ENCODE measurements around the gene MEIOC.
"Not testable (repeated sequence)": the region's sequence is repeated elsewhere in the genome, so short reads cannot be mapped to it uniquely, and the experiment has no call there.

The MEIOC gene

DNA sequence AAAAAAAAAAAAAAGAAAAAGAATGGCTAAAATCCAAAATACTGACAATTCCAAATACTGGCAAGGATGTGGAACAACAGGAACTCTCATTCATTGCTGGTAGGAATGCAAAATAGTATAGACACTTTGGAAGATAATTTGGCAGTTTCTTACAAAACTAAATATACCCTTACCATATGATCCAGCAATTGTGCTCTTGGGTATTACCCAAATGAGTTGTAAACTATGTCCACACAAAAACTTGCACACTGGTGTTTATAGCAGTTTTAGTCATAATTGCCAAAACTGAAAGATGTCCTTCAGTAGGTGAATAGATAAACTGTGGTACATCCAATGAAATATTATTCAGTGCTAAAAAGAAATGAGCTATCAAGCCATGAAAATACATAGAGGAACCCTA lies 8.5 kb upstream of the MEIOC start:
- DNase-seq (ENCODE audit: low read depth), result no peak

DNA sequence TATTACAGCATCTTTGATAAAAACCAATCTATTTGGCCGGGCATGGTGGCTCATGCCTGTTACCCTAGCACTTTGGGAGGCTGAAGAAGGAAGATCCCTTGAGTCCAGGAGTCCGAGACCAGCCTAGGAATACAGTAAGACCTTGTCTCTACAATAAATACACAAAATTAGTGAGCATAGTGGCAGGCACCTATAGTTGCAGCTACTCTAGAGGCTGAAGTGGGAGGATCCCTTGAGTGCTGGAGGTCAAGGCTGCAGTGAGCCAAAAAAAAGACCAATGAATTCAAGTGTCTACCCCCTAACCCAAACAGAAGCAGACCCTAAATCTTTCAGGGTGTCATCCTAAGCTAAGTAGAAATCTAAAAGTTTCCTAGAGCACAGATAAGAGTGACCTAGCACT lies 7.3 kb upstream of the MEIOC start:
- no peak for DNase-seq (ENCODE audit: low read depth)

GRCh38 chr17:44651228-44651627 lies 5.0 kb upstream of the MEIOC start:
- DNase-seq (ENCODE audit: low read depth), result no peak

DNA sequence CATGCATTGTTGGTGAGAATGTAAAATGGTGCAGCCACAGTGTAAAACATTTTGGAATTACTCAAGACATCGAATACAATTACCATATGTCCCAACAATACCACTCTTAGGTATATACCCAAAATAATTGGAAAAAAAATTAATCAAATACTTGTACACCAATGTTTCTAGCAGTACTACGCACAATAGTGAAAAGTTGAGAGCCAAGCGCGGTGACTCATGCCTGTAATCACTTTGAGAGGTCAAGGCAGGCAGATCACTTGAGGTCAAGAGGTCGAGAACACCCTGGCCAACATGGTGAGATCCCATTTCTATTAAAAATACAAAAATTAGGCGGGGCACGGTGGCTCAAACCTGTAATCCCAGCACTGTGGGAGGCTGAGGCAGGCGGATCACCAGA lies 3.5 kb upstream of the MEIOC start:
- no peak for DNase-seq (ENCODE audit: low read depth)

DNA sequence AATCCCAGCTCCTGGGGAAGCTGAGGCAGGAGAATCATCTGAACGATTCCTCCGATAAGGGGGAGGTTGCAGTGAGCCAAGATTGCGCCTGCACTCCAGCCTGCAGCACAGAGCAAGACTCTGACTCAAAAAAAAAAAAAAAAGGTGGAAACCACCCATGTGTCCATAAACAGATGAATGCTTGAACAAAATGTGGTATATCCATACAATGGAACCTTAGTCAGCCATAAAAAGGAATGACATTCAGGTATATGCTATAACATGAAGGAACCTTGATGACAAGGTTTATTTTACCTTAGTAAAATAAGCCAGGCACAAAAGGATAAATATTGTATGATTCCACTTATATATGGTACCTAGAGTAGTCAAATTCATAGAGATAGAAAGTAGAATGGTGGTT lies 2.9 kb upstream of the MEIOC start:
- no peak for DNase-seq (ENCODE audit: low read depth)

DNA sequence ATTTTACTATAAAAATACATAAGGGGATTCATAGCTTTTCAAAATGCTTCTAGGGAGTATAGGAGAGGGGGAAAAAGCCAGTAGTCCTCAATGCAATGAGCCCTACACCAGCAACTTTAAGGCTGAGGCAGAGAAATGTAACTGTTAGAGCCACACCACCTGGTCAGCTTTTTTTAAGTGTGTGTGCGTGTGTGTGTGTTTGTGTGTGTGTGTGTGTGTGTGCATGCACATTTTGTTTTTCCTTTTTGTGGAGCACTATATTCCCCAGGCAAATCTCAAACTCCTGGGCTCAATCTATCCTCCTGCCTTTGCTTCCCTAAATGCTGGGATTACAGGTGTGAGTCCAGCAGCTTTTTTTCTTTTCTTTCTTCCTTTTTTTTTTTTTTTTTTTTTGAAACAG lies 2.3 kb upstream of the MEIOC start:
- no peak for DNase-seq (ENCODE audit: low read depth)

DNA sequence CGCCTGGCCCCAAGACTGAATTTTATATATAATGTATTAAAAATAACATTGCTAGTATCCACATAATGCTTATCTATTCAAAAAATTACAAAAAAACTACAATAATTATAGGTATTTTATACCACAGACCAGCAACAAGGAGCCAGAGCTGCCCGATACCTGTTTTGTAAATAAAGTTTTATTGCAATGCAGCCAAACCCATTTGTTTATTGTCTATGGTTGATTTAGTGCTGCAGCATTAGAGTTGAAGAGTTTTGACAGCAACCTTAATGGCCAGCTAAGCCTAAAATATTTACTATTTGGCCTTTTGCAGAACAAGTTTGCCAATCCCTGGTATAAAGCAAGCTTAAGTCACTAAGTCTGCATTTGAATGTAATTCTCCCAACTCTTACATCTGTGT lies 5.6 kb downstream of the MEIOC start:
- DNase-seq (ENCODE audit: low read depth), result no peak

DNA sequence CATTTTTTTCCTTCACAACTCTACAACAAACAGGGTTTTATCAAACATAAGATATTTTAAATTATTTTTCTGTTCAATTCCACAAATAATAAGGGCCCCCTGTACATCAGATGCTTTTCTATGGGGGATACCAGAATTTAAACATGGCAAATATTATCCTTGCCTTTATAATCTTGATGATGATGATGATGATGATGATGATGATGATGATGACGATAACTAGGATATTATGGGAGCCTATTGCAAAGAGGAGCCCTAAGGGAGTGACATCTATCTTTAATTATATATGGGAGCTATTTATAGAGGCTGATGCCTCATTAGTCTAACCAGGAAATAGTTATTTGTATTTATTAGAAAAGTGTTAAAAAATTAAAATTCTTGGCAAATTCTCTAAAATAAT lies 6.8 kb downstream of the MEIOC start:
- DNase-seq (ENCODE audit: low read depth), result no peak

GRCh38 chr17:44664867-44665266 lies 8.6 kb downstream of the MEIOC start:
- DNase-seq (ENCODE audit: low read depth), result no peak

DNA sequence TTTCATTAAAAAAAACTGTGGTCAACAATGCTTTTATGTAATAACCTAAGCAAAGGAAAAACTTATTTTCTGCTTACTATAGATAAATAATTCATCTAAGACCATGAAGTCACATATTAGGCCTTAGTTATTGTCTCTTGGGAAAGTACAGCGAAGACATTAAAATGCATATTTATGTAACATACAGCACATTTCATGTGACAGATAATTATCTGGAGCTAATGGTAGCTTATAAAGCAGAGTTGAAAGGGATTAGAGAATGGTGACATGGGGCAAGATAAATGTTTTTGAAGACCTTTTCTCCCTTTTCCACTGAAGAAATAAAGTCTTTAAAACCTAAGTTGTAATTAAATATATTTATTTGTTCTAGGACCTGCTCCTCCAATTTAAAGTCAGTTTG lies 9.7 kb downstream of the MEIOC start:
- no peak for DNase-seq (ENCODE audit: low read depth)

GRCh38 chr17:44672479-44673093 lies 16.3 kb downstream of the MEIOC start:
- DNase-seq (ENCODE audit: low read depth), result no peak

DNA sequence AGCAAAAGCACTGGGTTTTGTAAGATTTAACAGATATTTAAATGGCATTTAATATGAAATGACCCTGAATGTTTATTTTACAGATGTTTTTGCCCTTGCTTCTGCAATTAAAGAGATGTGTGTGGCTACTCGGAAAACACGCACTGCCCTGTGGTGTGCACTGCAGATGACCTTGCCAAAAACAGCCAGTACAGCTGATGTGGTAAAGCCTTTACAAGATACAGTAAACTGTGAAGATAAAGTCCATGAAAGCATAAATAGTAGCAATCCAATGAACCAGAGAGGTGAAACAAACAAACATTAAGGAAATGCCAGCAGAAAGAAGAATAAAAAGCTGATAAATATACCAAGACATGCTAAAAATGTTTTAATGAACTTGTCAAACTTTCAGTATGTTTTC lies 17.6 kb downstream of the MEIOC start:
- no peak for DNase-seq (ENCODE audit: low read depth)

GRCh38 chr17:44677136-44677535 lies 20.9 kb downstream of the MEIOC start:
- no peak for DNase-seq (ENCODE audit: low read depth)

DNA sequence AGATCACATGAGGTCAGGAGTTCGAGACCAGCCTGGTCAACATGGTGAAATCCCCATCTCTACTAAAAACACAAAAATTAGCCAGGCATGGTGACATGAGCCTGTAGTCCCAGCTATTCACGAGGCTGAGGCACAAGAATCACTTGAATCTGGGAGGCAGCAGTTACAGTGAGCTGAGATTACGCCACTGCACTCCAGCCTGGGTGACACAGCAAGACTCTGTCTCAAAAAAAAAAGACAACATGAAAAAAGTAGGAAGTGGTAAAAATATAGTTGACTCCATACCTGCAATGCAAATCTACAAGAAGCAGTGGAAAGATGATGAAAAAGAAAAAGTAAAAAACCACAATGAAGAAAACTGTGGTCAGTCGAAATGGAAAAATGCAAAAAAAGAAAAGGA lies 27.0 kb downstream of the MEIOC start:
- DNase-seq (ENCODE audit: low read depth), result not testable (repeated sequence)

DNA sequence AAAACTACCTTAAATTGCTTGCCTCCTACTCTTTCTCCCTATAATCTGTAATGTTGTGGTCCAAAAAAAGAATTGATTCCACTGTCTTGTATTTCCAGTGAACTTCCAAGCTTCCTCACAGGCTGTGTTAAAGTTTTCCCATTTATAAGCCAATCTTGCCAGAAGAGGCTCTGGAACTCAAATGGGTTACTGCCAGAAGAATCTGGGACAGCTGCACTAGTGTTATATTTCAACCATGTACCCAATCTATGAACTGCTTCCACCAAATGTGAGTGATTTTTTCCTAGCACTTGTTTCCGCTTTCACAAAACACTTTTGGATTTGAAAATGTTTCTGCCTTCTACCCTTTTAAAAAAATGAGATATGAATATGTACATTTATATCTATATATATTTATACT lies 31.5 kb downstream of the MEIOC start:
- no peak for DNase-seq (ENCODE audit: low read depth)

DNA sequence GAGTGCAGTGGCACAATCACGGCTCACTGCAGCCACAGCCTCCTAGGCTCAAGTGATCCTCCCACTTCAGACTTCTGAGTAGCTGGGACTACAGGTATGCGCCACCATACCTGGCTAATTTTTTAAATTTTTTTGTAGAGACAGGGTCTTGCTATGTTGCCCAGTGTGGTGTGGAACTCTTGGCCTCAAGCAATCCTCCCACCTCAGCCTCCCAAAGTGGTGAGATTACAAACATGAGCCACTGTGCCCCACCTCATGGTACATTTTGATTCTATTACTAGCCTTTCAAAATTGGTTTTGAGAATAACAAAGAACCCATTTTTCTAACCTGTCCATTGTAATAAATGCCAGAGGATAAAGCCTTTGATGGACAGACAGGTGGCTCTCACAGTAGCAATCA lies 31.9 kb downstream of the MEIOC start:
- DNase-seq (ENCODE audit: low read depth), result no peak

DNA sequence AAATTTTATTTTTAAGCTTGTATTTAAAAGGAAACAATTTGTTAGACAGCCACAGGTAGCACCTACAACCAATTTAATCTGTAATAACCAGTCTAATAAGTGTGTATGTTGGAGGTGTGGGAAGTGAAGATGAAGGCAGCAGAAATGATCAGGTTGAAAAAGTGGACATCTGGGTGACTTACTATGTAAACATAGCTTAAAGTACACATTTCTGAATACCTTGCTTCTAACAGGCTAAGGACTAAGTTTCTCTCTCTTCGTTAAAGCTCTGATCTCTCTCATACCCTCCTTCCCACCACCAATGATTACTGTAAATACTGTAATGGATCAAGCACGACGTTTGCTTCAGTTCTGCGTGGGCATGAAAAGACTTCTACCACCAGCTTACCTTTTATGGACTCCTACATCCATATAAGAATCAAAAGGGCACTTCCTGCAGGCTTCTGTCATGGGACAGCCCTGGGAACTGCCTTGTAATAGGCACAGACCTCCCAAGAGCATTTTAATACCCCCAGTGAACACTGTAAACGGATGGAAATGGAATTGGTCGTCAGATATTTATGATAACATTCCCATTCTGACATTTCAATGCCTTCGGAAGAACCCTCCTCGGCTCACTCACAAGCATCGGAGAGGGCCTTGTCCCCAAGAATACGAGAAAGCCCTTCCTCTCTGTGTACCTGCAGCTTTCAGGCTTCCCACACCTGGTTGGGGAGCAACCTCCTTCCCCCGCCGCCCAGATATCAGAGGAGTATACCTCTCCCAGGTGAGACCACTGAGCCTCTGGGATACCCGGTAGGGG lies 32.6 kb downstream of the MEIOC start:
- DNase-seq (ENCODE audit: low read depth), result no peak

DNA sequence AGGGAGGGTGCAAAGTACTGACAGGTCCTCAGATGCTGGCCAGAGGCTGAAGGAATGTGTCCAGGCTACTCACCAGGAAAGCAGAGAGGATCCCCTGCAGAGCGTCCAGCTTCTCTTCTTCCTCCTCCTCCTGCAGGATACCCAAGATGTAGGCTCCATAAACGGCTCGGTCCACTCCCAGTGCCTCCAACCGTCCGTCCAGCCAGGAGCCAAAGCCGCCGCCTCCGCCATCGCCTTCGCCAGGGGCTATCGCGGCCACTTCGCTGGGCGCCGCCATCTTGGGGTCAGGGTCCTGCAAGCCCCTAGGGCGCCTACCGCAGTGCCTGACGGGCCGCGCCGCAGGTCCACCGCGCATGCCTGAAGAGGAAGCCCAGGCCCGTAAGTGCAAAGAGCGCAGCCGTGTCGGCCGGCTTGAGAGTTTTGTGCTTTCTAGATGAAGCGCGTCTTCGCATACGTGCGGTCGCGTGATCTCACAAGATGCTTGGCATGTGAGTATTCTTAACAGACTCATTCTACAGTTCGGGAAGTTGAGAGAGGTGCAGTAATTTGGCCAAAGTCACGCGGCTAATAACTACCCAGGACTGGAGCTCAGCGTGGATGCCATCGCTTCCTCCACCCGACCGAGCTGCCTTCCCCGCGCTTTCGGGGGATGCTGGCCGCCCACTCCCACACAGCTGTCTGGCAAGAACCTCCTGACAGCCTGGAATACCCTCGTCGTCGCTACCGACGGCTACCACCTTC lies 33.4 kb downstream of the MEIOC start, which contains the start of gene CCDC43:
Gene CCDC43 (minus strand): TSS at position 300 of the 741 bp plus-strand sequence. CDS start 23 bp downstream, at position 277.
- DNase-seq (ENCODE audit: low read depth), result peak; percentile 86

DNA sequence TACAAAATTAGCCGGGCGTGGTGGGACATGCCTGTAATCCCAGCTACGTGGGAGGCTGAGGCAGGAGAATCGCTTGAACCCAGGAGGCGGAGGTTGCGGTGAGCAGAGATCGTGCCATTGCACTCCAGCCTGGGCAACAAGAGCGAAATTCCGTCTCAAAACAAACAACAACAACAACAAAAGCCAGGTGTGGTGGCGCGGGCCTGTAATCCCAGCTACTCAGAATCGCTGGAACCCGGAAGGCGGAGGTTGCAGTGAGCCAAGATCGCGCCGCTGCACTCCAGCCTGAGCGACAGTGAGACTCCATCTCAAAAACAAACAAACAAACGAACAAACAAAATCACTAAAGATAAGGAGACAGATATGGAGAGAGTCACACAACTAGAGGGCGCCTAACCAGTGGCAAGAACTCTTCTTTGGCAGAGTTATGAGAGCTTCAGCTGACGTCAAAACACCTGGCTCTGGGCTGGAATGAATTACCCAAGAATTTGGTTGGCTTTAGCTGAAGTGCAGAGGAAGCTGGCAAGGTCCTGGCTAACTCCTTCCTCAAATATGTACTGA lies 34.6 kb downstream of the MEIOC start:
- DNase-seq (ENCODE audit: low read depth), result not testable (repeated sequence)

DNA sequence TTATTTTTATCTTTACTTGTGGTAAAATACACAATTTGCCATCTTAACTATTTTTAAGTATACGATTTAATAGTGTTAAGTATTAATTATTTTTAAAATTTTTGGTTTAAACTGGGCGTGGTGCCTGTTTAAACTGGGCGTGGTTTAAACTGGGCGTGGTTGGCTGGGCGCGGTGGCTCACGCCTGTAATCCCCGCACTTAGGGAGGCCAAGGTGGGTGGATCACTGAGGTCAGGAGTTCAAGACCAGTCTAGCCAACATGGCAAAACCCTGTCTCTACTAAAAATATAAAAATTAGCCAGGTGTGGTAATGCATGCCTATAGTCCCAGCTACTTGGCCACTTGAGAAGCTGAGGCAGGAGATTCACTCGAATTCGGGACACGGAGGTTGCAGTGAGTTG lies 37.3 kb downstream of the MEIOC start:
- no peak for DNase-seq (ENCODE audit: low read depth)

- not testable (repeated sequence) for DNase-seq (ENCODE audit: low read depth)
Observed at GRCh38 chr17:44700288-44700687, 44.0 kb downstream of the MEIOC start.

DNA sequence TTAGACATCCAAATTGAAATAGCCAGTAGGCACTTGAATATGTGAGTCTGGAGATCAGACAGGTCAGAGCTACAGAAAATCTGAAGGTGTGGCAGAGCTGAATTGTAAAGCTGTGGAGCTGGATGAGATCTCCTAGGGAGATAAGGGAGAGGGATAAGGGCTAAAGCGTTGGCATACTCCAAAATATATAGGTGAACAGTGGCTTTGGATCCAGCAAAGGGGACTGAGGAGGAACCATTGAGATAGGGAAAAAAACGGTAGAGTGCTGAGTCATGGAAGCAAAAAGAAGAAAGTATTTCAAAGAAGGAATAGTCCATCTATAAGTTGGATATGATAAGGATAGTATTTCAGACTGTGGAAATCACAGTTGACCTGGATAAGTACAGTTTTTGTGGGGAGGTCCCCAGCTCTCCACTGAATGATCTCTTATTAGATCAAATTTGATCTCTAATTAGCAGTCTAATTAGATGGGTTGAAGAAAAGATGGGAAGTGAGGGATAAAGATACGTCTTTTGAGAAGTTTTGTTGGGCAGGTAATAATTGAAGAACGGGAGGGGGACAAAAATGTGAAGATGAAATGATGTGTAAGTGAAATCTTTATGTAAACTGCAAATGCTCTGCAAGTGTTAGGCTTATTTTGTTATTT lies 51.6 kb downstream of the MEIOC start:
- DNase-seq (ENCODE audit: low read depth), result no peak
